GM10248 (cell line): Measurements from ENCODE around the gene HIGD1A.

Experiments
- CTCF ChIA-PET: fragments of 300-600 bp; sonication (Branson Sonifier 250); formaldehyde crosslinking; extraction: SDS; loops from one replicate; lab custom pipeline; 2021; ENCODE audit warnings: antibody characterized with exemption; lab: Yijun Ruan, JAX
- POLR2A ChIA-PET: fragments of 350-650 bp; sonication (Branson Sonifier 250); formaldehyde crosslinking; extraction: SDS; loops from one replicate; lab custom pipeline; 2020; ENCODE audit warnings: antibody characterized with exemption; lab: Yijun Ruan, JAX
- DNase-seq: peaks from one replicate; pipeline ENCODE4 v3.0.0; 2012; ENCODE audit errors: extremely low spot score
- TF ChIP-seq, protein P1 (sequence below): IDR thresholded peaks from 2 replicates; pipeline ENCODE4 v1.5.1; 2012; ENCODE audit warnings: mild to moderate bottlenecking, low read depth; ENCODE audit errors: extremely low read depth, missing control alignments, control extremely low read depth

HIGD1A gene

DNA sequence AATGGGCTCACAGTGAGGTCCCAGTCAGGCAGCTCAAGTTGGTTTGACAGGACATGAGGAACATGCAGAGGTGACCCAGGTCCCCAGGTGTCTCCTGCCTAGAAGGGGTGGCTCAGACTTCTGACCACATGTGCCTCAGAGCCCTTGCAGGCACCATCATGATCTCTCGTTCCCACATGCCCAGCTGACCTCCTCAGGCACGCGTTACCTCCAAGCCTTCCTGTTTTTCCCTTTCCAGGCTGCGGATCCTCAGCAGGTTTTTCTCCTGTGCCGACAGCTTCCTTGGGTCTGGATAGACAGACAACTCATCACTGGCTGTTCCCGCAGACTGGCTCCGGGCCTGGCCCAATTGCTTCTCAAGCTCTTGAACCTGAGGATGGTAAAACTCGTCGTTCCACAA, 61.6 kb downstream of the HIGD1A start:
- ChIA-PET POLR2A (no interaction called here), CTCF (interaction anchor here (0.8 to 2.1 kb wide), 10 partner anchors 14 to 194 kb away, joined by 3 to 6 read pairs (median 3); no protein-coding TSS in a partner anchor)
- TF ChIP-seq, protein P1, sequence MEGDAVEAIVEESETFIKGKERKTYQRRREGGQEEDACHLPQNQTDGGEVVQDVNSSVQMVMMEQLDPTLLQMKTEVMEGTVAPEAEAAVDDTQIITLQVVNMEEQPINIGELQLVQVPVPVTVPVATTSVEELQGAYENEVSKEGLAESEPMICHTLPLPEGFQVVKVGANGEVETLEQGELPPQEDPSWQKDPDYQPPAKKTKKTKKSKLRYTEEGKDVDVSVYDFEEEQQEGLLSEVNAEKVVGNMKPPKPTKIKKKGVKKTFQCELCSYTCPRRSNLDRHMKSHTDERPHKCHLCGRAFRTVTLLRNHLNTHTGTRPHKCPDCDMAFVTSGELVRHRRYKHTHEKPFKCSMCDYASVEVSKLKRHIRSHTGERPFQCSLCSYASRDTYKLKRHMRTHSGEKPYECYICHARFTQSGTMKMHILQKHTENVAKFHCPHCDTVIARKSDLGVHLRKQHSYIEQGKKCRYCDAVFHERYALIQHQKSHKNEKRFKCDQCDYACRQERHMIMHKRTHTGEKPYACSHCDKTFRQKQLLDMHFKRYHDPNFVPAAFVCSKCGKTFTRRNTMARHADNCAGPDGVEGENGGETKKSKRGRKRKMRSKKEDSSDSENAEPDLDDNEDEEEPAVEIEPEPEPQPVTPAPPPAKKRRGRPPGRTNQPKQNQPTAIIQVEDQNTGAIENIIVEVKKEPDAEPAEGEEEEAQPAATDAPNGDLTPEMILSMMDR, result no peak
- no peak for DNase-seq

DNA sequence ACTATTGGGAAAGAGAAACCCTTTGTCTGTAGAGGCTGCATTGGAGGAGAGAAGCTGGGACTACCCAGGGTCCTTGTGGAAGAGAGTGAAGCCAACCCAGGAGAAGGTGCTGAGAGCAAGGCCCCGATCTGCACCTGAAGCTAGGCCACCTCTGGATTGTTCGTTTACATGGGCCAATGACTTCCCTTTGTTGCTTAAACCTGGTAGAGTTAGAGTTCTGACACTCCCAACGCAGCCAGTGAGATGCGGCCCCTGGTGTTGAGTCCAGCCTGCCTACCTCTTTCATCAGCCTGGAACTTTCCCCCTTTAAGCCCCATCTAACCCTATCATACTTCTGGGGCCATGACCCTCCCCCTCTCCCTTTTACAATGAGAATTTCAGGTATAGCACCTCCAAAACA, 62.0 kb downstream of the HIGD1A start:
- CTCF ChIA-PET, result interaction anchor here (0.8 to 2.1 kb wide), 7 partner anchors 14 to 194 kb away, joined by 3 to 6 read pairs (median 3); no protein-coding TSS in a partner anchor
- TF ChIP-seq, protein P1, result no peak
- DNase-seq, result no peak
- POLR2A ChIA-PET, result no interaction called here

DNA sequence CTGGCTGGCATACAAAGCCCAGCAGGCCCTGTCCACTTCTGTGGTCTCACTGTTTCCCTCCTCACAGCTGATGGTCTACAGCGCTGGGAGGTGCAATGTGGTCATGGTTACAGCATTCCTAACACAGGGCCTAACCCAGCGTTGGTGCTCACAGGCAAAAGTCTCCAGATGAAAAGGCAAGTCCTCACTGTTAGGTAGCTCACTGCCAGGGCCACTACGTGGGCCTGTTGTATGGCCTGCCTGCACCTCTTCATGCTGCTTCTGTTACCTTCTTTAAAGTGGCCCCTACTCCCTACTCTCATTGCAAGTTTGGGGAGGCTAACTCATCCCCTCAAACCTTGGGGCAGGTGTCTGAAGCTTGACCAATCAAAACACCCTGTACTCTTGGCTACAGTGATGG, 62.5 kb downstream of the HIGD1A start:
- ChIA-PET POLR2A (no interaction called here), CTCF (interaction anchor here (0.9 to 2.1 kb wide), 4 partner anchors 16 to 110 kb away, joined by 3 to 6 read pairs (median 4); no protein-coding TSS in a partner anchor)
- no peak for DNase-seq
- TF ChIP-seq, protein P1, result no peak

DNA sequence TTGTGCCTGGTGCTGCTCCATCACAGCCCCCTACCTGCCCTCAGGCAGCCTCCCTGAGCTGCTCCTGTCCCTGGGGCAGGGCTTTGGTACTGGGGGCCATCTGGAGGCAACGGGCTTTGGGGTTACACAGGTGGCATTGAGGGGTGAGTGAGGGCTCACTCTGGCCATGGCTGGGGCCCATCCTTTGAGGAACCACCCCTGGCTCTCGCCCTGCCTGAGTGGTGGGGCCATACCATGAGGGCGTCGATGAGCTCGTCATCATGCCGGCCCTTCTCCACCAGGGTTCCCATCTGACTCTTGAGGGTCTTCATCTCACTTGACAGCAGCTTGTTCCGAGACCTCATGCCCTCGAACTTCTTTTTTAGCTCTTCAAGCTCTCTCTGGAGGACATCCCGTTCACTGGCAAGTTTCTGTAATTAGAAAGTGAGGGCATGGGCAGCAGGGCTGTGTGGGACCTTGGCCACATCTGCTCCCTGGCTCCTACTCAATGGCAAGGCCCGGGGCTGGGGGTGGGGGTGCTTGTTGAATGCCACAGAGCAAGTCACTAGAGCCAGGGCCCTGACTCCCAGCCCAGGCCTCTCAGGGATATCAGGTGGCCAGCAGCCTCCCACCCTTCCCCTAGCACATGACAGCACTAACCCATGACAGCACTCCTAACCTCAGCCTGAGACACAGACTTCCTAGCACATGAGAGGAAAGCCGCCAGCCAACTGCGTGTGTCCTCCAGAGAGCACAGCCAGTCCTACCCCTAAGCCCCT, 64.7 kb downstream of the HIGD1A start:
- TF ChIP-seq, protein P1, result no peak
- ChIA-PET CTCF (no interaction called here), POLR2A (no interaction called here)
- DNase-seq, result no peak

DNA sequence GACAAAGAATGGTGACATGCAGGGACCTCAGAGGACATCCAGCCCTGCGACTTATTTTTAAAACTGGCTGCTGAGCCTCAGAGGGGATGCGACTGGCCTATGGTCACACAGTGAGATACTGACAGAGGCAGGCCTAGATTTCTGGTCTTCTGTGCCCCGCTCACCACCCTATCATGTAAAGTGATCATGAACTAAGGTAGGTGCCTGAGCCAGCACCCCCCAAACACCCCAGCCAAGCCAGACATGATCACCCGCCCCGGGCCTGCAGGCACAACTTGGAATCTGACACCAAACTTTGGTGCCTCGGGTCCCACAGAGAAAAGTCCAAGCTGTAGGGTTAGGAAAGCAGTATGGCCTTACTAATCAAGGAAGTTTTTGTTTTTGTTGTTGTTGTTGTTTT, 67.8 kb downstream of the HIGD1A start:
- no peak for DNase-seq
- ChIA-PET POLR2A (no interaction called here), CTCF (interaction anchor here (1.5 to 3.5 kb wide), 2 partner anchors 9 to 11 kb away, joined by 5 to 23 read pairs; no protein-coding TSS in a partner anchor)
- TF ChIP-seq, protein P1, result no peak

DNA sequence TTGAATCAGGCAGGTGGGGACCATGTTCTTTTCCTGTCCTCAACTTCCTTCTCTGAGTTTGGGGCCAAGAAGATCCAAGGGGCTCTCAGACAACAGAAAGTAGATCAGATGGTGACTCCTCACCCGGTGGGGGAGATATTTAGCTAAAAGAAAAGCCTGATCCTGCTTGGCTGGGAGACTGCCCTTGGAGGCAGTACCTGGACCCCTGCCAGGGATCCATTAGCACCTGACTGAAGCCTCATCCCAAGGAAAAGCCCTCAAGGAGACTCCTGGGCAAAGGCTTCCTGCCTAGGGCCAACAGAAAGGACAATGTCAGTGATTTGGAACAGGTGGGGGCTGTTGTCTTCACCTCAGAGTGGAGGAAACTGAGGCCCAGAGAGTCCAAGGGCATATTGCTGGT, 68.2 kb downstream of the HIGD1A start:
- TF ChIP-seq, protein P1, result no peak
- CTCF ChIA-PET, result interaction anchor here (1.5 to 3.5 kb wide), 2 partner anchors 9 to 12 kb away, joined by 5 to 23 read pairs; no protein-coding TSS in a partner anchor
- DNase-seq, result no peak
- POLR2A ChIA-PET, result no interaction called here
